NOMO-1 (cell line): Measurements from ENCODE around the gene SUFU.

Experiments
- DNase-seq, 2 experiments: peaks; one replicate each; lab custom pipeline; 2025; ENCODE audit not compliant: unreplicated experiment in 2 of 2; lab: John Stamatoyannopoulos, UW

The SUFU gene

GRCh38 chr10:102682416-102682815 lies 178.6 kb downstream of the SUFU start:
- DNase-seq: no peak

GRCh38 chr10:102682981-102683380 lies 179.2 kb downstream of the SUFU start:
- DNase-seq: no peak
